HG03565 (cell line): Measurements from ENCODE around the gene USP43.
"Not testable (repeated sequence)": the region's sequence is repeated elsewhere in the genome, so short reads cannot be mapped to it uniquely, and the experiment has no call there.

Source experiments
- ATAC-seq: cut with Tn5 transposase; IDR thresholded peaks from one replicate; pipeline ENCODE4 v1.9.1; 2021; ENCODE audit warnings: mild to moderate bottlenecking, moderate library complexity; ENCODE audit not compliant: unreplicated experiment

USP43 gene

DNA sequence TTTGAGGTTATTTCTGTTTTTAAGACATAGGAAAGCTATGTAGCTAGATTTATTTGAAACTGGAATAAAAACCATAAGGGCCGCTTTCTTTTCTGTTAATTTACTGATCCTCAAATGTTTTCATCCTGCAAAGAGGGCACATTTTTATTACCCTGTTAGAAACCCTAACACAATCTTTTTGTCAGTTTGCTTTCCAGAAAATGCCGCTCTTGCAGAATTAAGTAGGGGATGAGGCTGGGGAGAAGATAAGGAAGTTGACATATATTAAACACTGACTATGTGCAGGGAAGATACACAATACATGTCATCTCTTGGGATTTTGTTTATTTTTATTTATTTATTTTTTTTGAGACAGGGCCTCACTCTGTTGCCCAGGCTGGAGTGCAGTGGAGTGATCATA lies 15.7 kb downstream of the USP43 start:
- ATAC-seq = no peak

DNA sequence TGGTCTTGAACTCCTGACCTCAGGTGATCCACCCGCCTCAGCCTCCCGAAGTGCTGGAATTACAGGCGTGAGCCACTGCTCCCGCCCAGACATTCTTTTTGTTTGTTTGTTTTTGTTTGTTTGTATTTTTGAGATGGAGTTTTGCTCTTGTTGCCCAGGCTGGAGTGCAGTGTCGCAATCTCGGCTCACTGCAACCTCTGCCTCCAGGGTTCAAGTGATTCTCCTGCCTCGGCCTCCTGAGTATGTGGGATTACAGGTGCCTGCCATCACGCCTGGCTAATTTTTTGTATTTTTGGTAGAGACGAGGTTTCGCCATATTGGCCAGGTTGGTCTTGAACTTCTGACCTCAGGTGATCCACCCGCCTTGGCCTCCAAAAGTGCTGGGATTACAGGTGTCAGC lies 18.2 kb downstream of the USP43 start:
- ATAC-seq = not testable (repeated sequence)

DNA sequence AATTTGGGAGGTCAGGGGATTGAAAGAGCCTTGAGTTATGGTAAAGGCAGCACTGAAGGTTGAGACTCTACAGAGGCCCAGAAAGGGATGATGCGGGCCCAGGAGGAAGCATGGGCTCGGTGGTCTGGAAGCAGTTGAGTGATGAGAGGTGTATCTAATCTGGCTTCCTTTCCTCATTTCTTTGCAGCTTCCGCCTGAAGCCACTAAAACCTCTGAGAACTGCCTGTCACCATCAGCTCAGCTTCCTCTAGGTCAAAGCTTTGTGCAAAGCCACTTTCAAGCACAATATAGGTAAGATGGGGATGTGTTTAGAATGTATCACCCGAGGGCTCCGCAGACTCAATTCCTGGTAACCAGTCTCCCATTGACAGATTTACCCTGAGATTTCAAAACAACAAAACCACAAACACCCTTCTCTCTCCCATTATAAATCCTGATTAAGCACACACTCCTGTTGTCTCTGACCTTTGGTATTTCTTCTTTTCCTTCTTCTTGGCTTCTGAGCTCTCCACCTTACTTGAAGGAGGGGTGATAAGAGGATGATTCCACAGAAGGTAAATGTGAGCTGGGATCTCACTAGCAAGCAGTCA lies 21.2 kb downstream of the USP43 start:
- ATAC-seq = no peak

DNA sequence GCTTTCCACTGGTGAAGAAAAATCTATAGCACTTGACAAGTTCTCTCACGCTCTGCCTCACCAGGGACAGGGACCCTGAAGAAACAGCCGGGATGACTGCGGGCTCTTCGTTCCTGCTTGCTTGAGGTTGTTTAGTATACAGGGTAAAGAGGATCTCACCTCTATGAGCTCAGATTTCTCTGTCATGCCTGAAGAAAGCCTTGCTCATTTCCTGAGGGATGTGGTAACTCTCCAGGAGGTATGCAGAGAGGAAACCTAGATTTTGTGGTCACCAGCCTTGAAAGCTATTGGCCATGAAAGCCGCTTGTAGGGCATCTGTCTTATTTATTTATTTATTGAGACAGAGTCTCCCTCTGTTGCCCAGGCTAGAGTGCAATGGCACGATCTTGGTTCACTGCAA lies 23.2 kb downstream of the USP43 start:
- no peak for ATAC-seq

DNA sequence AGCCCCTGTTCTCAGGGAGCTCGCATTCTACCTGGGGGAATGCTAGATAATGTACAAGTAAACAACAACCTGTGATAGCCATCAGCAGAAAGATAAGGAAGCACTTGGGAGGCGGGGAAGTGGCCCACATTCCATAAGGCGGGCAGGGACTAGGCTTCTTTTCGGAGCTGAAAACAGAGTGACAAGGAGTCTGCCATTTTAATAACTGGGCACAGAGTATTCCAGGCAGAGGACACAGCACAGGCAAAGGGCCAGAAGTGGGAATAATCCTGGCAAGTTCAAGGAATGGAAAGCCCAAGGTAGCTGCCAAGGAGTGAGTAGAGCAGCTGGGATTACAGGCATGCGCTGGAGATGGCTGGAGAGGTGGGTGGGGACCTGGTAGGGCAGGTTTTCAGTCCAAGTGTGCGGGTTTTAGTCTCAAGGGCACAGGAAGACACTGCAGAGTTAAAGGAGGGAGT lies 24.3 kb downstream of the USP43 start:
- ATAC-seq = no peak

DNA sequence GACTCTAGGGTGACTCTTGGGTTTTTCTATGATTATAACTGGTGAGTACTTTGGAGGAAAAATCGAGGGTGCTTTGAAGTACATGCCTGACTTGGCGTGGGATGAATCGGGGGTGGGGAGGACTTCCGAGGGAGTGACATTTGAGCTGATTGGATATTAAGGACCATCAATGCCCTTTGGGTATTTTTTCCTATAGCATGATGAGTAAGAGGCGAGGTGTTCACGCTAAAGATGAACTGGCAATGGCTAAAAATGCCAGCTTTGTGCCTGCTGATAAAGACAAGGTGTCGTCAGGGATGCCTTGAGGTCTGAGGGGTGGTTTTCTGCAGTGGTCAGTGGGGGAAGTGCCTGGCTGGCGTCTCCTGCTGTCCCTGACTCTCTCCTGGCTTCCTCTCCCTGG lies 25.3 kb downstream of the USP43 start:
- no peak for ATAC-seq

DNA sequence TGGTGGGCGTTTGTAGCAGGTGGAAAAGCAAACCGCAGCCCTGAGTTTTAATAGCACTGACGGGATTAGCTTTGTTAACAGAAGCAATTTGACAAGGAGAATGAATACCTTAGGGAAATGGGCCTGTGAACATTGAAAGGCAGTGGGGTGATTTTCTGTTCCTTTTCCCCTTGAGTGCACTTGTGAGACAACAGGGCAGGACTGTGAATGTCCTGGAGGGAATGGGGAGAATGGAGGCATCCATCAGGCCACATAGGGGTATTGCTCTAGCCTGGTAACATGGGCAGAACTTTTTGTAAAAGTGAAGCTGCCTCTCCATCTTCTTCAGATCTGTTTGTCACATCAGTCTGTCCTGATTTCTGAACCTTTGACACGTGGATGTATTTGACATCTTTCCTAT lies 26.2 kb downstream of the USP43 start:
- no peak for ATAC-seq

DNA sequence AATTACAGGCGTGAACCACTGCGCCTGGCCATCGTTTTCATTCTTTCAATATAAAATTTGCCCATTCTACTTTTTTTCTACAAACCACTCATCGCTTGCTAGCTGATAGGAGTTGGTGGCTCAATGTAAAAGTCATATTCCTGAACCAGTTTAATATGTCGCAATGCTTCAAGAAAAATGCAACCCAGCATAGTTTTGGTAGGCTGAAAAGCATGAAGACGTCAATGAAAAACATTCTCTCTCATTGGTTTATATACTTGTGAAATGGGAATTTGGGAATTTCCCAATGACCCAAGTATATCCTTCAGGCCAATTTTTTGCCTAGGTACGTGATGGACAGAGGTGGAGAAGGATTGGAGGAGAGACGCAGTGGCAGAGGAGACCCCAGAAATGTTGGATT lies 26.9 kb downstream of the USP43 start:
- no peak for ATAC-seq

DNA sequence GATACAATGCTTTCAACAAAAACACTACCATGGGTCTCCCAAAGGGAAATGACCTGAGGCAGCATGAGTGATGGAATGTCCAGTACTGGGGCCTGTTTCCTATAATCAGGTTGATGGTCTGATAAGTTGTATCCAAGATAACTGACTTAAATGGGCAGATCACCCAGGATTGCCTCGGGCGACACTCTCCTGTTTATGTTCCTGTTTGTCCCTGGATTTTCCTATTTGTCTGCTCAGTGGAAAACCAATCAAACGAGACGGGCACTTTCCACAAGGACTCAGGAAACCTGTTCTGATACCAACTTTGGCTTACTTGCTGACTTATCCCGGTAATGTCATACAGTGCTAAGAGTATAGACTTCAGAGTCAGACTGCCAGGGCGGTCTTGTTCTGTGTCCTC lies 27.4 kb downstream of the USP43 start:
- no peak for ATAC-seq

DNA sequence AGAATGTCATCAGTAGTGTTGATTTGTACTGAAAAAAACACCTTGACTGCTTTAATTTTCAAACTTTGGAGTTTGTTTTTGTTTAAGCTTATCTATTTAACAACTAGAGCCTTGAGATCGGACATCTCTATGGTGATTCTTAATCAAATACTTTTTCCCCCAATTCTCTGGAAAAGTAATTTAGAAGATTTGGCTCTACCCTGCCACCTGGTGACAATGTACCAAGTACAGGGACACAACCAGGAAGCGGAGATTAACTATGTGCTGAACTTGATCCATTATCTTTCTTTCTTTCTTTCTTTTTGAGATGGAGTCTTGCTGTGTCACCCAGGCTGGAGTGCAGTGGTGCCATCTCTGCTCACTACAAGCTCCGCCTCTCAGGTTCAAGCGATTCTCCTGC lies 30.8 kb downstream of the USP43 start:
- ATAC-seq = no peak

DNA sequence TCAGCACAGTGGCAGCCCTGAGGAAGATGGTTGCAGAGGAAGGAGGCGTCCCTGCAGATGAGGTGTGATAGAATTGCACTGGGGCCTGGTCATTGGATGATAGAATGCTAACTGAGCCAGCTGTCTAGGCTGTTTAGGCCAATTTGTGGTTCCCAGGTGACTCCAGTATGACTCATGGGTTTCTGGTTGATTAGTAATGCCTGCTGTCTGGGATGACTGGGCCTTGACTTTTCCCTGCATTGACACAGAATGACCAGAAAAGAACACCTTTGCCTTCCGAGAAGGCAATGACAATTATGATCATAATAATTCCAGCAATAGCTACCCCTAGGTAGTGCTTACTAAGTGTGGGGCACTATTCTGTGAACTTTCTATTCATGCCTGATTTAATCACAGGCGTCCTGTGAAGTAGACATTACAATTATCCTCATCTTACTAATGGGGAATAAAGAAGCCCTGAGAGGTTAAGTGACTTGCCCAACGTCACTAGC lies 31.5 kb downstream of the USP43 start:
- peak; percentile 70 for ATAC-seq

DNA sequence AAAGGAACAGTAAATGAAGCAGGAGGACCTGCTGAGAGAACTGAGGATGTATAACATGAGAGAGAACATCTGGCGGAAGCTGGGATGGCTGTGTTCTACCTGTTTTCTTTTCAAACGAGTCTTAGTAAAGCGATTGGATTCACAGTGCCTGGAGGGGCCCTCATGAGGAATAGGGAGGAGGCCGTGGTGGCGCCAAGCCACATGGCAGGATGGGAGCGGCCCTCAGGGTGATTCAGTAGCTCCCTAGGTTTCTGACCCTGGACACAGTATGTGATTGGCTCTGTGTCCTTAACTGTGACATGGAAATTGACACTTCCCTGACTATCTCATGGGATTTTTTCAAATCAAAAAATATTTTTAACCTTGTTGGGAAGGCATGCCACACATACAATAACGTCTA lies 32.1 kb downstream of the USP43 start:
- no peak for ATAC-seq

DNA sequence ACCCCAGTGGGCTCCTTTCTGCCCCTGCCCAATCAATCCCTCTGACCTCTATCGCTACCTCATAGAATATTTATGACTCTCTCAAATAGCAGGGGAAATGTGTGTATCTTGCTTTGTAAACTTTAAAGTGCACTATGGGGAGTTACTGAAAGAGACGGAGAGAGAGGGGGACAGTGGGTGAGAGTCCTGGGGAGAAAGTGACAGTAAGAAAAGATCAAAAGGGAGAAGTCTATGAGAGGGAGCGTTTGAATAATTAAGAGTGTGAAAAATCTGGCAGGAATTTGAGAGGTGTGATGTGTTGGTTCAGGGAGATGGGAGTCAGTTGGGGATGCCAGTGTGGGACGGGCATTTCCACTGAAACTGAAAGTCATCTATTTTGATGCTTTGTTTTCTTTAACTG lies 32.6 kb downstream of the USP43 start:
- no peak for ATAC-seq

DNA sequence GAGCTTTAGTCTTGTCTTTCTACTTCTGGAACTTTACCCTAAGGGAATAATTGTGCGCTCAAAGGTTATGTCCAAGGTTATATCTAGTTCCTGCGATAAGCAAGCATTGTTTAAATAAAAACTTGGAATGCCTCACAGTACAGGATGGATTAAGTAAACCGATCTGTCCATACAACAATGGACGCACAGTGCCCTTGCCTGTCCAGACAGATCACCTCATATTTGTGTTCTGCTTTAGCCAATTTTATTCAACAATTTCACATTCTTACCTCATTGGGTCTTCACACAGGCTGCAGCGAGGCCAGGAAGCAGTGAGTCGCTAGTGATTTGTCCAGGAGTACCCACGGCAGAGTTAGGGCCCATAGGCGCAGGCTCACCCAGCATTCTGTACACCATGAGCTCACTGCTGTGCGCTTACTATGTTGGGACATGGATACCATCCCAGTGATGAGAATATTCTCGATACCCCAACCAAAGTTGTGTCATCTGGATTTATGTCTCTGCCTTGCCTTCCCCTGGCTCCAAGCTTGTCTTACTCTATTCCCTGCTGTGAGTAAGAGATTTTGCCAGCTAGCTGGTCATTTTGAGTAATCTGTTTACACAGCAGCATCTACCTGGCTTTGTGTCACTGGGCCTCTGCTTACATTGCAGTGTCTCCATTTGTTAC lies 39.8 kb downstream of the USP43 start:
- no peak for ATAC-seq

DNA sequence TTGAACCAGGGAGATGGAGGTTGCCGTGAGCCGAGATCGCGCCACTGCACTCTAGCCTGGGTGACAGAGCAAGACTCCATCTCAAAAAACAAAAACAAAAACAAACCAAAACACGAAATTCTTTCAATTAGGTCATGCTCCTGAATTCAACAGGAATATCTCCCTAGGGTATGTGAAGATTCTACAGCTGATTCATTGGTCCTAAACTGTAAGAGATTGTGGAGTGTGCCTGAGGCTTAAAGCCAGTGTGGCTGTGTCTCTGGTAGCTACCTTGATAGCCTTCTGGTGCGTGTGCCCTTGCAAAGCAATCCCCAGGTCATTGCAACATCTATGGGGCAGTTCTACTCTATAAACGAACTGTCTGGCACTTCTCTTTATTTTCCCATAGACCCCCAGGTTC lies 48.4 kb downstream of the USP43 start:
- ATAC-seq = no peak

DNA sequence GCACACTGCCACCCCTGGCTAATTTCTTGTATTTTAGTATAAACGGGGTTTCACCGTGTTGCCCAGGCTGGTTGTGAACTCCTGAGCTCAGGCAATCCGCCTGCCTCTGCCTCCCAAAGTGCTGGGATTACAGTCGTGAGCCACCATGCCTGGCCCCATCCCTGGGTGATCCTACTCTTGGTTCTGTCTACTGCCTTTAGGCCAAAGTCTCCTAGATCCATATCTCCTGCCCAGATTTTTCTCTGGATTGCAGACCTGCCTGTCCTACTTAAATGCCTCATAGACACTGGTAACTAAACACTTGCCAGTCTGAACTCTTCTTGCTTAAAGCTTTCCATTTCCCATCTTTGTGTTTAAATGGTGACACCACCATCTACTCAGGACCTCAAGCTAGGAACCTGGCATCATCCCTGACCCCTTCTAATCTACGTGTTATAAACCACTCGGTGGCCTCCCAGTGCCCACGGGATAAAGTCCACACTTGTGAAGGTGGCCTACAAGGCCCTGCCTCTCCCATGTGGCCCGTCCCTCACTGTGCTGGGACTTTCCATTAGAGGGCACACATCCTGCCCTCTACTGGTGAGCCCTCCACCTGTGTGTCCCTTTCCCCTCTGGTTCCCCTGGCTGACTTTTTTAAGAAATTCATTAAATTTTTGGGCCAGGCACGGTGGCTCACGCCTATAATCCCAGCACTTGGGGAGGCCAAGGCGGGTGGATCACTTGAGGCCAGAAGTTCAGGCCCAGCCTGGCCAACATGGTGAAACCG lies 51.1 kb downstream of the USP43 start:
- no peak for ATAC-seq

DNA sequence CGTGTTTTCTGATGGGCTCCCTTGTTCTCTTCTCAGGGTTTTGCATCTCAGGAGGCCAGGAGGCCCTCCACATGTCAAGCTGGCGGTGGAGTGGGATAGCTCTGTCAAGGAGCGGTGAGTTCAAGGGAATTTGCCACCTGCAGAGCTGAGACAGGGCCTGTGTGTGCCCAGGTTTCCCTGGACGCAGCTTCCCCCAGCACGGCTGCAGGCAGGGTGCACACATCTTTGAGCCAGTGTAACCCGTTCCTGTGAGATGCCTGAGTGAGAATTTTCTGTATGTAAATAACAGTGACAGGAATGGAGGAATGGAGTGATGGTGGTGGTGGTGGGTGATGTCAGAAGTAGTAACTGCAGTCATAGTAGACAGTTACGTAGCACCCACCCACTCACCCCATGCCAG lies 54.8 kb downstream of the USP43 start:
- no peak for ATAC-seq

DNA sequence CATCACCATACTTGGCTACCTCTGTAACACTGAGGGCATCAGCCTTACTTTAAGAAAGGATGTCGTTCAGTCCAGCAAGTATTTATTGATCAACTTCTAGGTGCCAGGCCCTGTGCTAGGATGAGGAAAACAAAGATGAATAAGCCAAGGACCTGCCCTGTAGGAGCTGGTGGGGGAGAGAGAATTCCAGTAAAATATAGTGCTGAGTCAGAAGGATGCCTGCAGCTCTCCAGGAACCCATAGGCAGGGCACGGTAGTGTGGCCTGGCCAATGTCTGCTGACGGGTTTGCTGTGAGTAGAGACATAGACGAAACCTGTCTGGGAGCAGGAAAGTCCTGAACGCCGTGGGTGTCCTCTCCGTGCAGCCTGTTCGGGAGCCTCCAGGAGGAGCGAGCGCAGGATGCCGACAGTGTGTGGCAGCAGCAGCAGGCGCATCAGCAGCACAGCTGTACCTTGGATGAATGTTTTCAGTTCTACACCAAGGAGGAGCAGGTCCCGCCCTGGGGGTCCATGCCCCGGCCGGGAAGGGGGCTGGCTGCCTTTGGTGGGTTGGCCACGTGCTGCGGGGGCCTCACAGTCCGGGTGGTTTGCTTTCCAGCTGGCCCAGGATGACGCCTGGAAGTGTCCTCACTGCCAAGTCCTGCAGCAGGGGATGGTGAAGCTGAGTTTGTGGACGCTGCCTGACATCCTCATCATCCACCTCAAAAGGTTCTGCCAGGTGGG lies 55.6 kb downstream of the USP43 start:
- ATAC-seq = no peak

DNA sequence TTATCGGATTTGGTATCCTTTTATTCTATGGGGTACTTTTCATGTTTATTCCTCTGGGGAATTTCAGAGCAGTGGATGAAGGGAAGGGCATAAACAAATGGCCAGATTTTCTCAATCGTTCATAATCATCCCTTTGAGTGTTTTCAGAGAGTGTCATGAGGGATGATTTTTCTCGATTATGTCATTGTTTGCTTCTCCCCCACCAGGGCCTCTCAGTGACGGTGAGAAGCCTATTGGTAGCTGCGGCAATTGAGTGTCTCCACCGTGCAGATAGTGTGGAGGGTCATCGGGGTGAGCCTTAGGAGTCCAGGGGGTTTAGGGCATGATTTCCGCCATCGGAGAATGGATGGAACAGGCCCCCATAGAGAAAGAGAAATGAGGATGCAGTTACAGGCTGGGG lies 57.2 kb downstream of the USP43 start:
- no peak for ATAC-seq

DNA sequence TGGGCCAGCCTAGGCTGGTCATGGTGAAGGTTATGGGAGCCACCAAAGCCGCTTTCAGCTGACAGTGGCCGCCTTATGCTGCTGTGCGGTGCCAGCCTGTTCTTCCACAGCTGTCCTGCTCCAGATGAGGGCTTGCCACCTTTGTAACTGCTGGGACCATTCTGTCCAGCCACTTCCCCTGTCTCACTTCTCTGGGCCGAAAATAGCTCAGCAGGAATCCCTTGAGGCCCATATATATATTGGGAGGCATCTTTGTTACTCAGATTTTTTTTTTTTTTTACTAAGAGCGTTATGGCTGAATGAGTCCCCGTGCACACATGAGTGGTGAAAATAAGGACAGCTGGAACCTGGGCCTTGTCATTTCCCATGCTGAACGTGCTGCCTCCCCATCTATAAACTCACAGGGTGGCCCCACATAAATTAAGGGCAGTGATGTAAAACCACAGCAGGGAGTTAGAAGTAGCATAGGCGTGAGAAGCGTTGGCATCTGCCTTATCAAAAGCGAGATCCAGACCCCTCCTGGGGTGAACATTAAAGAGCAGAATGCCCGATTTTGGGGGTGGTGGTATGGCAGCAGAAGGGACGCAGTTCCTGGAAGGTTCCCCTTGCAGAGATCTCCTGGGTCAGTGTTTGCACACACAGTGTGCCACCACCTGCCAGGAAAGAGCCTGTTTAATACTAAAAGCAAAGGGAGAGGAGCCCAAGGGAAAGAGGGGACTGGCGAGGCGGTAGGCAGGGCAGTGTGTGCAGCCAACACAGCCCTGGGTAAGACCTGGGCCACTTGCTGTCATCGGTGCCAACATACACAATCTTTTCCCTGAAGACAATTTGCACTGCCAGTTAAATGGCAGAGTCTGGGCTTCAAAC lies 57.8 kb downstream of the USP43 start:
- ATAC-seq = no peak

DNA sequence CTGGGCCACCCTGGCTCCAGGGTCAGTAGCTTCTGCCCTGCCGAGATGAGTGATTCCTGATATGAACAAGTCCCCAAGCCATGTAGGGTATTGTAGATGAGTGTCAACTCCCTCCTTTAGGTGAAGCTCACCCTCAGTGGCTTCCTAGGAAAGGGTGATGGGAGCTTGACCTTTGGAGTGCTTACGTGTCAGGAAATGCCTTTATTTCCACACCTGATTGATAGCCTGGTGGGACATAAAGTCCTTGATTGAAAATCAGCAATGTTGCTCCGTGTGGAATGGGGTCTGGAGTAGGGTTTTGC lies 58.4 kb downstream of the USP43 start:
- no peak for ATAC-seq
